Nephron progenitor cell (in vitro differentiated cells): Measurements from ENCODE around the gene ITGB5.

Experiments used
- DNase-seq: peaks from one replicate; pipeline ENCODE4 v3.0.0; 2021
- H3K27ac Mint-ChIP-seq: 2 replicates; pipeline ENCODE4 v1.8.0; 2021; ENCODE audit warnings: mild to moderate bottlenecking, moderate library complexity, mixed read lengths
- H3K27me3 Mint-ChIP-seq: 2 replicates; pipeline ENCODE4 v1.8.0; 2021; ENCODE audit warnings: mild to moderate bottlenecking, low read depth, mixed read lengths; ENCODE audit not compliant: poor library complexity
- H3K36me3 Mint-ChIP-seq: 2 replicates; pipeline ENCODE4 v1.8.0; 2021; ENCODE audit warnings: low read depth, mixed read lengths
- H3K4me1 Mint-ChIP-seq: 2 replicates; pipeline ENCODE4 v1.8.0; 2021; ENCODE audit warnings: mixed read lengths
- H3K4me3 Mint-ChIP-seq: 2 replicates; pipeline ENCODE4 v1.8.0; 2021; ENCODE audit warnings: mild to moderate bottlenecking, moderate library complexity, mixed read lengths
- H3K9me3 Mint-ChIP-seq: 2 replicates; pipeline ENCODE4 v1.8.0; 2021; ENCODE audit warnings: mild to moderate bottlenecking, moderate library complexity, mixed read lengths
- CTCF ChIP-seq: fragments of 200-600 bp; sonication (generic); IDR thresholded peaks from 2 replicates; pipeline ENCODE4 v1.5.0; 2021; ENCODE audit warnings: antibody characterized with exemption

The ITGB5 gene

GRCh38 chr3:124810970-124811369 lies 76.2 kb downstream of the ITGB5 start:
- Mint-ChIP-seq H3K4me3 (no peak overlapping the region), H3K4me1 (peaks cover 33% of the 10 kb centered on the region), H3K36me3 (peaks cover 22% of the 10 kb centered on the region), H3K9me3 (no peaks in the 10 kb centered on the region), H3K27me3 (no peaks in the 10 kb centered on the region), H3K27ac (peak overlapping the region; percentile 40)
- TF ChIP-seq CTCF: no peak
- DNase-seq: no peak

DNA sequence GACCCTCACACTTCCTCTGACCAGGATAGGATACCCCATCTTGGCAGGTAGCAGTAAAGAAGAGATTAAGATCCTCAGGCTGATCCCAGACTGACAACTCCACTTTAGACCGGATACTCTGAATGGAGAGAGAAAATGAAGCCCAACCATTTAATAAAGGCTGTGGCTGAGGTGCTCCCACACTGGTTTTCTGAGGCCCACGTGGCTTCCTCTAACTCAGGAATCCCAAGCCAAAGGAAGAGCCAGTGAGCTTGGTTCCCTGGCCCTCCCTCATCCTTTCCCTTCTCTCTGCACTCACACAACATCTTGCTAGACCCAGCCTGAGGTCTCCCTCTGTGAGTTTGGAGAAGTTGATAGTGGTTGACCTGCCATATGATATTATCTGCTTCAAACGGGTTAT lies 78.1 kb downstream of the ITGB5 start:
- no peak for DNase-seq
- Mint-ChIP-seq H3K27me3 (no peaks in the 10 kb centered on the region), H3K4me3 (no peak overlapping the region), H3K9me3 (no peaks in the 10 kb centered on the region), H3K36me3 (peaks cover 10% of the 10 kb centered on the region), H3K4me1 (peaks cover 34% of the 10 kb centered on the region), H3K27ac (no peak overlapping the region)
- TF ChIP-seq CTCF: no peak

- Mint-ChIP-seq H3K27me3 (no peaks in the 10 kb centered on the region), H3K4me3 (no peak overlapping the region), H3K9me3 (no peaks in the 10 kb centered on the region), H3K27ac (peak overlapping the region; percentile 12), H3K4me1 (peaks cover 35% of the 10 kb centered on the region), H3K36me3 (peaks cover 10% of the 10 kb centered on the region)
- DNase-seq: no peak
- TF ChIP-seq CTCF: no peak
These were observed 81.5 kb downstream of the ITGB5 start for GRCh38 chr3:124805671-124806070.

DNA sequence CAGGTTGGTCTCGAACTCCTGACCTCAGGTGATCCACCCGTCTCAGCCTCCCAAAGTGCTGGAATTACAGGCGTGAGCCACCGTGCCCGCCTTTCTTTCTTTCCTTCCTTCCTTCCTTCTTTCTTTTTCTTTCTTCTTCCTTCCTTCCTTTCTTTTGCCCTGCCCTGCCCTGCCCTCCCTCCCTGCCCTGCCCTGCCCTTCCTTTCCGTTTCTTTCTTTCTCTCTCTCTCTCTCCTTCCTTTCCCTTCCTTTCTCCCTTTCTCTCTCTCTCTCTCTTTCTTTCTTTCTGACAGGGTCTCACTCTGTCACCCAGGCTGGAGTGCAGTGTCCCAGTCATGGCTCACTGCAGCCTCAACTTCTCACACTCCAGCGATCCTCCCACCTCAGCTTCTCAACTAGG lies 82.3 kb downstream of the ITGB5 start:
- no peaks in the 10 kb centered on the region for H3K9me3 Mint-ChIP-seq

GRCh38 chr3:124802702-124803101 lies 84.5 kb downstream of the ITGB5 start:
- Mint-ChIP-seq H3K27me3 (peaks cover 2% of the 10 kb centered on the region), H3K9me3 (no peaks in the 10 kb centered on the region), H3K4me1 (peaks cover 53% of the 10 kb centered on the region), H3K36me3 (no peaks in the 10 kb centered on the region), H3K4me3 (peak overlapping the region; percentile 45), H3K27ac (no peak overlapping the region)
- DNase-seq: no peak
- TF ChIP-seq CTCF: no peak

More for the DNA sequence above, 82.3 kb downstream of the ITGB5 start:
- DNase-seq: no peak
- H3K27me3 Mint-ChIP-seq: no peaks in the 10 kb centered on the region
- H3K4me1 Mint-ChIP-seq: peaks cover 43% of the 10 kb centered on the region
- no peak overlapping the region for H3K4me3 Mint-ChIP-seq
- H3K36me3 Mint-ChIP-seq: peaks cover 10% of the 10 kb centered on the region
- TF ChIP-seq CTCF: no peak
- H3K27ac Mint-ChIP-seq: no peak overlapping the region

DNA sequence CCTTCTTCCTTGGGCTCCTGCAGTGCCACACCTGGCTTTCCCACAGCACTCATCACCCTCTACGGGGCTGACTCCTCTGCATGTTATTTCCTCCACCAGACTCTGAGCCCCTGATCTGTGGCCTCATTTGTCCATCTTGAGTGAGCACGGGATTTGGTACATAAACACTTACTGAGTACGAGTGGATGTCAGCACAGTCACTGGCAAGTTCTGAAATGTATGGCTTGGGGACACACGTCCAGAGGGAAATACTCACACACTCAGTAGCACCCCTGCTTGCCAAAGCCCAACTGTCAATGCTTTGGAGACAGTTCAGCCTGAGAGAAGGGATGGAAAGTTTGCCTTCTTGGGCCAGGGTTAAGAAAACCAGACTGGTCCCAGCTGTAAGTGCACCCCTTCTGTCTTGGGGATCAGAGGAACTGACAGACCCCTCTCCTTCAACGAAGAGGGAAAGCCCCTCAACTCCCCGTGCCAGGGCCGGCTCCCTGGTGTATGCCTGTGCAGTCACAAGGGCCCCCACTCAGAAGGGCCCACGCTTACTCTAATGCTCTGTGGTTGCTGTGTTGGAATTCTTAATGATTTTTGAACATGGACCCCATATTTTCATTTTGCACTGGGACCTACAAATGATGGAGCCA lies 85.0 kb downstream of the ITGB5 start:
- peaks cover 2% of the 10 kb centered on the region for H3K27me3 Mint-ChIP-seq
- H3K4me3 Mint-ChIP-seq: peak overlapping the region; percentile 45
- H3K27ac Mint-ChIP-seq: no peak overlapping the region
- TF ChIP-seq CTCF: no peak
- no peak for DNase-seq
- peaks cover 4% of the 10 kb centered on the region for H3K36me3 Mint-ChIP-seq
- no peaks in the 10 kb centered on the region for H3K9me3 Mint-ChIP-seq
- H3K4me1 Mint-ChIP-seq: peaks cover 53% of the 10 kb centered on the region
